GM23248 (cell line): ENCODE data around the gene ADSS1.

Experiments
- EZH2 ChIP-seq: fragments of 200-600 bp; sonication (generic); IDR thresholded peaks from 2 replicates; pipeline ENCODE4 v1.6.1; 2018; ENCODE audit warnings: antibody characterized with exemption, mild to moderate bottlenecking; ENCODE audit not compliant: insufficient read depth, poor library complexity, severe bottlenecking
- EZH2phosphoT487 ChIP-seq: fragments of 200-600 bp; sonication (generic); IDR thresholded peaks from 2 replicates; pipeline ENCODE4 v1.6.1; 2018; ENCODE audit warnings: antibody characterized with exemption, moderate library complexity, mild to moderate bottlenecking, low read depth; ENCODE audit not compliant: insufficient read depth

DNA sequence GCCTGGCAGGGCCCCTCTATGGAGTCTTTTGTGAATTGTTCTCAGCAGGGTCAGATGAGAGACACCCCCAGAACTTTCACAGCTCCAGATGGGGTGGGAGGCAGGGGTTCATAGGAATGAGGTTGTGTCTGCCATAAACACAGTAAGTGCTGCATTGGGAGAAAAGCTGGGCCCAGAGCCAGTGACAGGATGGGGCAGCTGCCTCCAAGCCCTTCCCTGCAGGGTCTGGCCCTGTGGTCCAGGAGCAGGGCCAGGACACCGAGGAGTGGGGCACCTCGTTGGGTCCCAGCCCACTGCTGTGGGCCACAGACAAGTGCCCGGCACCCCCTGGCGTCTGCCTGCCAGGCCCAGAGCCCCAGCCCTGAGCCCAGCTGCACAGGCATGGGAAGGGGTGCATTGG, 21.4 kb upstream of the ADSS1 start:
- TF ChIP-seq EZH2 (no peak), EZH2phosphoT487 (no peak)
